LHCN-M2 (cell line): ENCODE results near the gene DGCR2. TPM values are rescaled to one million over a fixed set of nuclear protein-coding genes. Genes with fewer than 3 reads are reported as not detected.
"Not testable (repeated sequence)": the region's sequence is repeated elsewhere in the genome, so short reads cannot be mapped to it uniquely, and the experiment has no call there.

Source experiments
- DNase-seq: peaks from one replicate; pipeline ENCODE4 v3.0.0-alpha.2; 2012; ENCODE audit warnings: low read depth
- total RNA-seq: library from RNA; depleted of rRNA; stranded (reverse); fragments of >200 nt; gene quantifications from 2 replicates; pipeline ENCODE4 v1.2.3, GENCODE V29; 2014

Gene DGCR2
- total RNA-seq, 1 experiment from 2014 or later, result 35.0 TPM

DNA sequence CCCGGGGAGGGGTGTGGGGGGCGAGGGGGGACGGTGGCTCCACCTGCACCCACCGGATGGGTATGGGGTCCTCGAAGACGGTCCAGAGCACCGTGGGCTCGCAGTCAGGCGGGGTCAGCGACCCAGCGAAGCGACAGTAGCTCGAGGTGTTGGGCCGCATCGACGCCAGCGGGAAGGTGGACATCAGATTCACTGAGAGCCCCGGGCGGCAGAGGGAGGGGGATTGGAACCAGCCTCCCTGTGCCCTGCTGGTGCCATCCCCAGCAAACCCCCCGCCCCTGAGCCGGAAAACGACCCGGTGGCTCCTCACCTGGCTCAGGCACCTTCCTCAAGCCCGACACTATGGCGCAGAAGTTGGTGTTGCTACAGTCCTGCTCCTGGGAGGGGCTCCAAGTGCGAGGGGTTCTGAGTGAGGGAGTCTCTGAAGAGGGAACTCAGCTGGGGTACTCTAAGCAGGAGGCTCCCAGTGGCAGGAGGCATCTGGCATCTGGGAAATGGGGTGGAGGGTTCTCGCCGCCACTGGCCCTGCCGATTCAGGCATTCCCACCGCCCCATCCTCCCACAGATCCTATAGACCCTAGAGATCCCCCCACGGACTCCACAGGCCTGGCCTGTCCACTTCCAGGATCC lies 89.9 kb downstream of the DGCR2 start:
- DNase-seq, result not testable (repeated sequence)

DNA sequence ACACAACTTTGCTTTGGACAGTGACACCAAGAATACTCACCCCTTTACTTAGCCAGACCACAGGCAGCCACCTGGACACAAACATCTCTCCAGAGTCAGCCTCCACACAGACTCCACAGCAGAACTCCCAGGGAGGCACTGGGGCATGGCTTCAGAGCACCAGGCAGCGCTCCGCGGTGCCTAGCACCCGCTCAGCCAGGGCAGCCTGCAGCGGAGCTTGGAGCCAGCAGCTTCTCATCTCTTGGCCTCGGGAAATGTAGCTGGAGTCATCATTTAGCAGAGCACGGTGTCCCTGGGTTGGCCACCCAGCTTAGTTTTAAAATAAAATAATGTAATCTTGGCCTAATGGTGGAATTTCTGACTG lies 91.3 kb downstream of the DGCR2 start:
- not testable (repeated sequence) for DNase-seq

DNA sequence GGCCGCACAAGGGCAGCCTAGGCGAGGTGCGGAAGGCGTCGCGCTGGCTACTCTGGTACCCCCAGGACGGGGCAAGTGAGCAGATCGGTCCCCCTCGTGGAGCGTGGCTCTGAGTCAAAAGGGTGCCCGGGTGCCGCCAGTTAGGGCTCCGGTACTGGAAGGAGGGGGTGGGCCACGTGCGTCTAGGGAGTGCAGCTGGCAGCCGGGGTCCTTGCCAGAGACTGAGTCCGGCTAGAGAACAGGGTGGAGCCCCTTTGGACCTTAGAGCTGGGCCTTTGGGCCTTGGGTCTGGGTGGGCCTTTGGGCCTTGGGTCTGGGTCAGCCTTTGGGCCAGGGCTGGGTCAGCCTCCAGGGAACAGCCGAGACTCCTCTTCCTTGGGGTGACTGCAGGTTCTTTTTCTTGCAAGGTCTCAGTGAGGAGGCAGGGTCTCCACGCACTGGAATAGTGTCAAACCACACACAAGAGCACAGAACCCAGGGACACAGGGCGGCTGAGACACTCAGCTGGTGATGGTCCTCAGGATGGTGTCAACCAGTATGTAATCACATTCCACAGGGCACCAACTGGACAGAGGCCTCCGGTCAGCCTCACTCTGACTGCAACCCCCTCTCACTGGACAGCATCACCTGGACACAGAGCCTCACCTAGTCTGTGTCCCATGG lies 91.9 kb downstream of the DGCR2 start:
- not testable (repeated sequence) for DNase-seq

DNA sequence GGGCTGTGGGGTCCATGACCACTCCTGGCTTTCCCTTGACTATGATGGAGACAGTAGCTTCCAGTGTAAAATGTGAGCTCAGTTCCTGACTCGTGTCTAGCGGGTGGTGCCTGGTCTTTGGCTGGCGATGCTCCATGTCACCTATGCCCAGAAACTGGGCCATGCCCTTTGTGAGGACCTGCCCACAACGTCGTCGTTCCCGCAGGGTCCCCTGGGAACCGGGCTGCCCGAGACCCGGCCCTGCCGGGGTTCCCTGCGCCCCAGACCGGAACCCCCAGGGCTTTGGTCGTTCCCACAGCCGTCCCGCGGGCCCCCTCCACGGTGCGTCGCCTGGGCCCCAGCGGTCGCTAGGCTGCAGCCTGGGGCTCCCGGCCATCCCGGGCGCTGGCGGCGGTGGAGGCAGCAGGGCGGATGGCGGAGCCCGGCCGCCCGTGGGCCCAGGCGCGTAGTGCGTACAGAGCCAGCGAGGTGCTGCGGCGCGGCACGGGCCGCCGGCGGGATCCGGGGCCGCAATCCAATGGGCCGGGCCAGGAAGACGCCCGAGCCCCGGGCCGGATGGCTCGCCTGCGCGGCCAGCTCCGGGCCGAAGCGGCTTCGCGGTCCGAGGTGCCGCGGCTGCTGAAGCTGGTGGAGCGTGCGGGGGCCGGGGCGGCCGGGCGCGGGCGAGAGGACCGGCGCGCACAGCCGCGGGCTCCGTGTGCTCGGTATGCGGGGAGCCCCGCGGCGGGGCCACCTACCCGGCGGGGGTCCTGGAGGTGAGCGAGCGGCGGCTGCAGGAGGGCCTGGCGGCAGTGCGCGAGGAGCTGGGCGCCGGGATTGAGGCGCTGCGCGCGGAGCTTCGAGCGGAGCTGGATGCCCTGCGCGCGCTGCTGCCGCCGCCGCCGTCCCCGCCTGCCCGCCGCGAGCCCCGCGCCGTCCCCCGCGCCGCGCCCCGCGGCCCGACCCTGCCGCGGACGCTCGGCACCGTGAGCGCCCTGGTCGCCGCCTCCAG lies 92.8 kb downstream of the DGCR2 start:
- DNase-seq, result not testable (repeated sequence)

DNA sequence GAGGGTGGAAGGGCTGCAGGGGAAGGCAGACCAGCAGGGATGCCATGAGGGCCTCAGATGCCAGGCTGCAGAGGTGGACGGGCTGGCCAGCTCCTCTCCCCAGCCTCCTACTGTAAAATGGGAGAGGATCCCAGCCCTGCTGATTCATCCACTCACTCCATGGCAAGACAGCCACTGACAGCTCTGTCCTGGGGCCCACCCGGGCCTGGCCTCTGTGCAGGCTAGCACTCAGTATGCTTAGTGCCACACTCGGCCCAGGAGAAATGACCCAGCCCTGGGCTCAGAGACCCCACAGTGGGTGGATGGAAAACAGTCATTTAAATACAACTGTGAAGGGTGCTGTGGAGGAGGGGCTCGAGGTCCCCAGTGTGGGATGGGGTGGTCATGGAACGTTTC lies 94.2 kb downstream of the DGCR2 start:
- DNase-seq, result not testable (repeated sequence)

DNA sequence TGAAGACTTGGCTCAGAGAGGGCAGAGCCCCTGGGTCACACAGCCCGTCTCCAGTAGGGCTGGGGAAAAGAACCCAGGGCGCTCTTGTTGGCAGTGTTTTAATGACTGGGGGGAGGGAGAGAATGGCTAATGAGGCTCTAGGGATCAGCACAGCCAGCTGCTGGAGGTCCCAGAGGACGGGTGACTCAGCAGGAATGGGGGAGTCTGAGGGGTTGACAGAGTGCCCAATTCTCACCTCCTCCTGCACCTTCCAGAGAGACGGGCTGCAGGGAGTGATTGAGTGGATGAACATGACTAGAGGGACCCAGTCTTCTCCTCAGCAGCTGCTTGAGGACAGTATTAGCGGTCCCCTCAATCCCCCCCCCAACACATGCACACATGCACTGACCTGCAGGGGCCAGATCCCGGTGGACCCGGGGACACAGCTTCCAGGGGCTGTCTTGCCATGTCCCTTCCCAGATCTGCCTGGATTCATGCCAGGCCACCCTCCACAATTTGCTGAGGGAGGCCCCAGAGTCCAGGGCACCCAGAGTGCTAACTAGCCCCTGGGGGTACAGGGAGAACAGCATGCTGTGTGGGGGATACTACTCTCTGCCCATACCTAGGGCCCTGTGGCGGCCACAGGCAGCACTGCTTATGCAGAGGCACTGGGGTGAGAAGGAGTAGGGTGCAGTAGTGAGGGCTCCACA lies 94.7 kb downstream of the DGCR2 start:
- DNase-seq, result not testable (repeated sequence)

DNA sequence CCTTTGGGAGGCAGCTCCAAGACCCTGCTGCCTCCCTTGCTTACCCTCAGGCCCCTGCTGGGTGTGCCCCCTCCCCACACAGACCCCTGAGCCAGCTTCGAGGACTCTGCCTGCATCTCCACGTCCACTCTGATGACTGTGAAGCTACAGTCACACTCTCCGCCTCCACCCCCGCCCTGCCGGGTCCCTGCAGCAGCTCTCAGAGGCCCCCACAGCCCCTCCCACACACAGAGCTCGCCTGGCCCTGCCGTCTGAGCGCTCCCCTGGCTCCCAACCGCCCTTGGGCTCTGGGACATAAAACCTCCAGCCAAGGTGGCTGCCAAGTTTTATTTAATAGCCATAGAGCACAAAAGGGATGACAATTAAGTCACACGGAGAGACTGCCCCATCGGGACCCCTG lies 96.1 kb downstream of the DGCR2 start:
- not testable (repeated sequence) for DNase-seq

DNA sequence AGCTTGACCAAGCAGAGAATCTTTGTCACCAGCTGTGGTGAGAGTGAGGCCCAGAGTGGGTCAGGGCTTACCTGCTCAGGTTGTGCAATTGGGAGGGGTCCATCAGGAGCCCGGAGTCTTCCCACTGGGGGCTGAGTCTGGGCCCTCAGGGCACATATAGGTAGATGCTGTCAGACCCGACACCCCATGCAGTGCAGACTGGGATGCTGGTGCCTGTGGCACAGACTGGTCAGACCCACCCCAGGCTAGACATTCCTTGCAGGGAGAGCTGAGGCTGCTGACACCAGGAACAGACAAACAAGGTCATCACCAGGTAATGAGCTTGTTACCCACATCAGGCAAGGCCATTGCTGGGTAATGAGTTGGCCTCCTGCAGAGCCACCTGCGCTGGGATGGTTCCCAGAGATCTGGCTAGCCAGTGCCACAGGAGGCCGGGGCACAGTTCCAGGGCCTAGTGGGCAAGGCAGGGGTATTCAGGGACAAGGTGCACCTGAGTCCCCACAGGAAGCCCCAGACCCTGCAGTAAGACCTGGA lies 97.2 kb downstream of the DGCR2 start:
- not testable (repeated sequence) for DNase-seq

DNA sequence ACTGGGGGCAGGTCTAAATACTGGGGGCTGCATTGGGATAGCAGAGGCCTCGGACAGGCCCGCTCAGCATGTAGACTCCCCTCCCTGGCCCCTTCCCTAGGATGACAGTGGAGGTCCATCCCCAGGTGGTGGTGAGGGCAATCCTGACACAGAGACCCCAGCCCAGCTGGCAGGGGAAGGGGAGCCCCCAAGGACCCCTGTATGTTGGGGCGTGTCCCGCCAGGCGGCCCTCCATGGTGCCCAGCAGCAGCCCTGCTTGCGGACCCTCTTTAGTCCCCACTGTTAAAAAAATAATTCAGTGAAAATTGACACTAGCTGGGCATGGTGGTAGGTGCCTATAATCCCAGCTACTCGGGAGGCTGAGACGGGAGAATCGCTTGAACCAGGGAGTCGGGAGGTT lies 98.3 kb downstream of the DGCR2 start:
- not testable (repeated sequence) for DNase-seq

DNA sequence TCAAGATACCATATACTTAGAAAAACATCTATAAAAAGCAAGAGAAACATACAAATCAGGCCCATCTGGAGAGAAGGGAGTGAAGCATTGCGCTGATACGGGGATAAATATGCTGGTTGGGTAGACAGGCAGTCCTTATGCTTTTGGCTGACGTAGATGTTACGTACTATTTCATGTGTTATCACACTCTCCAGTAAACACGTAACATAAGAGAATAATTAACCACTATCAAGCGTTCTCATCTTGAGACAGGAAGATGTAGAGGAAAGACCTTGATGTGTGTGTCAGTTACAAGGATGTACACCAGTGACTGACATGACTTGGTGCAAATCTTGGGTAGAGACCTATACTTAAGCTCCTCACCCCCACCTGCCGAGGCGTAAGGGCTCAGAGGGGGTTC lies 99.5 kb downstream of the DGCR2 start:
- DNase-seq, result no peak

DNA sequence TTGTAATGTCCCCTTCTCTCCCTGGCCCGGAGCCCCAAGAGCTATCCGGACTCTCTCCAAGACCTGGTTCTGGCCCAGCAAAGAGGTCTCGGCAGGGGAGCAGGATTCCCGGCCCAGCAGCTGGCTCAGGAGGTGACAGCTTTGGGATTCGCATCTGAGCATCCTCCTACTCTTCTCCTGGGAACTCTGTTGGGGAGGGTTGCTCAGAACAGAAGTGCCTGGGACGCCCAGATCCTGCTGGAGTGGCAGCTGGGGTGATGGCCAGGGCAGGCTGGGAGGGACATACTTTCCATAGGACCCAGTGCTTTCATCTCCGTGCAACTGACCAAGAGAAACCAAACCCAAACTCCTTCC lies 102.6 kb downstream of the DGCR2 start:
- no peak for DNase-seq

DNA sequence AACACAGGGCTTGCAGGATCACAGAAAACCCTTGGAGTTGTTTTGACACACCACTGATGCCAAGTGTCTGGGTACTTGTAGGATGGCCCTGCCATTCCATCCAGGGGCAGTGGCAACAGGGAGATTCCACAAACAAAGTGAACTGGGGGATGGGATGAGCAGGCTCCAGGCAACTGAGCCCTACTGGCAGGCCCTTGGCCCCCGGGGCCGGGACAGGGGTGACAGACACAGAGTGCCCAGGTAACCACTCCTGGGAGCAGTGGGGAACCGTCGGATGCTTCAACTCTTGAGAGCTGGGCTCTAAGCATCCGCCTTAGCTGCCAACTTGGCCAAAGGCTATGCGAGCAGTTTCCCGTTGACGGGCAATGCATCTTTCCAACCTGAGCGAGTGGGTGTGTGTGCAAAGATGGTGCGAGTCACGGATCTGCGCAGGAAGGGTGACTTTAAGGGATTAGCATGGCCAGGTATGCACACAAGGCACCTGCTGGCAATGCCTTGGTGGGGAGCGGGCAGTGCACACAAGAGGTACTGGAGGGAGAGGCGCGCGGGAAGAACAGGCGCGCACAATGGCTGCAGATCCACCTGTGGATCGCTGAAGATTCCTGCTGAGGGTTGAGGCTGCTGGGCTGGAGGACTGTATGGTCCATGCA lies 103.1 kb downstream of the DGCR2 start:
- DNase-seq, result no peak

DNA sequence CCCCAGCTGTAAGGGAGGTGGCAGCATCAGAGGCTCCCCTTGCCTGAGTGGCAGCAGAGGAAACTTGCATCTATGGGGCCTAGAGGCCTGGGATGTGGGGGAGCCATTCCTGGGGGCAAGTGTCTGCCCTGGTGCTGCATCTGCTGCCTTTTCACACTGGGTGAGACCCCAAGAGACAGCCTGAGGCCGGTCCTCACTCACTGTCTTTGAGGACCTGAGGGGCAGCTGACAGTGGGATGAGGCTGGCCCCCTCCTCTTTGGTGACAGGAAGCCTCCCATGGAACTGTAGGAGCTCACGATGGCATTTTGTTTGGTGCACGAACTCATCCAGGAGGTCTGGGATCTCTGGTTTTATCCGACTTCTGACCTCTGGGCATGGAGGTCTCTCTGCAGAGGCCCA lies 104.0 kb downstream of the DGCR2 start:
- no peak for DNase-seq

DNA sequence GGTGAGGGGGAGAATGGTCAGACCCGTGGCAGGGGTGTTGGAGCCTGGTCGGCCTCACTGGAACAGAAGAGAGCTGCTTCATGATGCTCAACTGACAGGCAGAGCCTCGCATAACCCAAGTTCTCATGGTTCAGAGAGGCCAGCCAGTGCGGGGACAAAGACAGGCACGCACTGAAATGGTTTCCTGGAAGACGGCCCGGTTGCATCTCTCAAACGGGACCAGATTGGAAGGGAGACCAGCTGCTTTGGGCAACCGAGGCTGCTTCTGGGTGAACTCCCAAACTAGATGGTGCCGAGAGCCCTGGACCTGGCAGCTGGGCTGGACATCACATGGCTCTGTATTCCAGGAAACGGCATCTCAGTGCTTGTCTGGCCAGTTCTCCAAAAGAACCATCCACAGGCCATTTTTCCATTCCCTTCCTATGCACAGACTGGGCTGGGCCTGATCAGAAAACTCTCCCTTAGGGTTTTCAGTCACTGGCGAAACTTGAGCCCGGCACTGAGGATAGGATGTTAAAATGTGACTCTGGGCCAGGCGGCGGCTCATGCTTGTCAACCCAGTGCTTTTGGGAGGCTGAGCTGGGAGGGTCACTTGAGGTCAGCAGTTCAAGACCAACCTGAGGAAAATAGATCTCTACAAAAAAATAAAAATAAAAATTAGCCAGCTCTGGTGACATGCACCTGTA lies 106.0 kb downstream of the DGCR2 start:
- no peak for DNase-seq

DNA sequence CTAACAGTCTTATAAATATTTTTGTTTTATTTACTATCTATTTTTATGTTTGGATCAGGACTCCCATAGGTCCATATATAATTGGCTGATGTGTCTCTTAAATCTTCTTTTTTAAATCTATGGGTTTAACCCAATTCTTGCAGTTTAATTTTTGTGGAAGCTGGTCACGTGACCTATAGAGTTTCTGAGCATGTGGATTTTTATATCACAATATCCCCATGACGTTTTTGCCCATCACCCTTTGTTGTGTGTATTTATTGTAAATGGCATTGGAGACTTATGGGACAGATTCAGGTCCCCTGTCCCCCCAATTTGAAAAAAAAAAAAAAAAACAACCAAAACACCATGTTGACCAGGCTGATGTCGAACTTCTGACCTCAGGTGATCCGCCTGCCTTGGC lies 107.3 kb downstream of the DGCR2 start:
- no peak for DNase-seq

DNA sequence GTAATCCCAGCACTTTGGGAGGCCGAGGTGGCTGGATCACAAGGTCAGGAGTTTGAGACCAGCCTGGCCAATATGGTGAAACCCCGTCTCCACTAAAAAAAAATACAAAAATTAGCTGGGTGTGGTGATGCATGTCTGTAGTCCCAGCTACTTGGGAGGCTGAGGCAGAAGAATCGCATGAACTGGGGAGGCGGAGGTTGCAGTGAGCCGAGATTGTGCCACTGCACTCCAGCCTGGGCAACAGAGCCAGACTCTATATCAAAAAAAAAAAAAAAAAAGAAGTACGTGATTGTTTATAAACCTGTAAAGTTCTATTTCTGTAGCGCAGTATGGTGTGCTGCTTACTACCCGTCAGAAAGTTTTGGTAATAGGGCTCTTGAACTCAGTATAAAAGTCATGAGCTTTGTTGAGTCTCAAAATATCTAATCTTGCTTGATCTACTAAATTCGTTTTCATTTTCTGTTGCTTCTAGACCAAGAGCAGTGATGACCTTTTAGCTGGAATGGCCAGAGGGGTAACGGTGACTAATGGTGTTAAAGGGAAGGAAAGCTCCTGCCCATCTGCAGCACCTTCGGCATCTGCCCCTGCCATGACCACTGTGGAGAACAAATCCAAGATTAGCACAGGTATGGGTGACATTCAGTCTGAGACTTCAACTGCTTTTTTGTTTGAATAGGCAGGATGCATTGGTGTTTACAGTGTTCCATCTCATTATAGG lies 108.2 kb downstream of the DGCR2 start:
- not testable (repeated sequence) for DNase-seq

DNA sequence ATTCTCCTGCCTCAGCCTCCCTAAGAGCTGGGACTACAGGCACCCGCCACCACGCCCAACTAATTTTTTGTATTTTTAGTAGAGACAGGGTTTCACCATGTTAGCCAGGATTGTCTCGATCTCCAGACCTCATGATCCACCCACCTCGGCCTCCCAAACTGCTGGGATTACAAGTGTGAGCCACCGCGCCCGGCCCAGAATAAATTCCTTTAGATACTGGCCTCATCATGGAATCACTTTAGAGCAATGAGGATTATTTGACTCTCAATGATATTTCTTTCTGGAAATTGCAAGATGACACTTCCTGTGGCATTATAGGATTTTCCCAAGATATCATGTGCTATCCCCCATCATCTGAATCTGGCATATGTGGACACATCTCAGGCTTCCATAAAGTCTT lies 108.8 kb downstream of the DGCR2 start:
- not testable (repeated sequence) for DNase-seq

DNA sequence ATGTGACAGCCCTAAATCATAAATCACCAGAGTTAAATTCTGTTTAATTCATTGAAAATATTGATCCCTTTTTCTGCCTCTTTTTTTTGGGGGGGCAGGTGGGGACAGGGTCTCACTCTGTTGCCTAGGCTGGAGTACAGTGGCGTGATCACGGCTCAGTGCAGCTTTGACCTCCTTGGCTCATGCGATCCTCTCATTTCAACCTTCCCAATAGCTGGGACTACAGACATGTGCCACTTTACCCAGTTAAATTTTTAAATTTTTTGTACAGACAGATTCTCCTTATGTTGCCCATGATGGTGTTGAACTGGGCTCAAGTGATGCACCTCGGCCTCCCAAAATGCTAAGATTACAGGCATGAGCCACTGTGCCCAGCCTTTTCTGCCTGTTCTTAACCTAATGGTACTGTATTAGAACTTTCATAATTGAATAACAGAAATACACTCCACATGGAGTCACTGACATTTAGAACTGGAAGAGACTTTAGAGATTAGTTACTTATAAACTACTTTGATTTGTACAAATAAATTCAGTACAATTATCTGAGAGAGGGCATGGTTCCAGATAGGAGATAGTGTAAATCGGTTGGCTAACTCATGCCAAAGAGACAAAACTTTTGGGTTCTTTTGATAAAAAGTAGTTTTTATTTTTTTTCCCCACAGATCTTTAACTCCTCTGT lies 109.8 kb downstream of the DGCR2 start:
- DNase-seq, result no peak

DNA sequence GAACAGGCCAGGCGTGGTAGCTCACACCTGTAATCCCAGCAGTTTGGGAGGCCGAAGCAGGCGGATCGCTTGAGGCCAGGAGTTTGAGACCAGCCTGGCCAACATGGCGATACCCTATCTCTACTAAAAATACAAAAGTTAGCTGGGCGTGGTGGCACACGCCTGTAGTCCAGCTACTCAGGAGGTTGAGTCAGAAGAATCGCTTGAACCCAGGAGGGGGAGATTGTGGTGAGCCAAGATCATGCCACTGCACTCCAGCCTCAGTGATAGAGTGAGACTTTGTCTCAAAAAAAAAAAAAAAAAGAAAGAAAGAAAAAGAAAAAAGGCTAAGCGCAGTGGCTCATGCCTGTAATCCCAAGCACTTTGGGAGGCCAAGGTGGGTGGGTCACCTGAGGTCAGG lies 110.6 kb downstream of the DGCR2 start:
- not testable (repeated sequence) for DNase-seq
